Activated CD4-positive, alpha-beta T cell treated with anti-CD3 and anti-CD28 coated beads for 36 hours (primary cell): Measurements from ENCODE around the gene DDI2. TPM values are rescaled to one million over a fixed set of nuclear protein-coding genes. Genes with fewer than 3 reads are reported as not detected.

ENCODE experiments used
- ATAC-seq: fragments of 200-7000 bp; cut with Tn5 transposase; one replicate; pipeline ENCODE4 v1.10.0; 2021; ENCODE audit warnings: mild to moderate bottlenecking, moderate library complexity
- CTCF ChIA-PET: fragments of 350-600 bp; sonication (Branson Sonifier 250); formaldehyde crosslinking; loops from one replicate; lab custom pipeline; 2021; ENCODE audit warnings: antibody characterized with exemption; lab: Charles Lee
- POLR2A ChIA-PET: fragments of 350-600 bp; sonication (Branson Sonifier 250); formaldehyde crosslinking; loops from one replicate; lab custom pipeline; 2021; ENCODE audit warnings: antibody characterized with exemption, inconsistent platforms; lab: Charles Lee
- DNase-seq: peaks from one replicate; pipeline ENCODE4 v3.0.0-alpha.2; 2020
- H3K27ac Mint-ChIP-seq: one replicate; pipeline ENCODE4 v1.8.0; 2021; ENCODE audit warnings: mixed read lengths
- H3K27me3 Mint-ChIP-seq: one replicate; pipeline ENCODE4 v1.8.0; 2021; ENCODE audit warnings: mixed read lengths
- H3K36me3 Mint-ChIP-seq: one replicate; pipeline ENCODE4 v1.8.0; 2021; ENCODE audit warnings: low read depth, mixed read lengths
- H3K4me1 Mint-ChIP-seq: one replicate; pipeline ENCODE4 v1.8.0; 2021; ENCODE audit warnings: mixed read lengths
- H3K4me3 Mint-ChIP-seq: one replicate; pipeline ENCODE4 v1.8.0; 2021; ENCODE audit warnings: mild to moderate bottlenecking, moderate library complexity, mixed read lengths
- H3K9me3 Mint-ChIP-seq: one replicate; pipeline ENCODE4 v1.8.0; 2021; ENCODE audit warnings: low read depth, mixed read lengths
- intact Hi-C, 2 experiments: fragments of 100-400 bp; cut with DNase I in 1 of 2; cut with micrococcal nuclease in 1 of 2; formaldehyde crosslinking; loops; one replicate each; pipeline versions ENCODE4 v1.14.2 to v1.15.1; 2022 to 2024; cut with DNase I, micrococcal nuclease
- total RNA-seq, 2 experiments: library from RNA; stranded (reverse); gene quantifications; one replicate each; pipeline ENCODE4 v1.2.3, GENCODE V29; 2021

Gene DDI2
- total RNA-seq = 10 to 100 TPM; 30.2 to 34.0 TPM

GRCh38 chr1:15617173-15618076 is at the start of gene DDI2:
Gene DDI2, plus strand, starts transcription at chr1:15617458. Its CDS starts 213 bp downstream, at chr1:15617671.
- Mint-ChIP-seq H3K9me3 (no peaks in the 10 kb centered on the region), H3K36me3 (peaks cover 17% of the 10 kb centered on the region), H3K27ac (peak within 1 kb of the TSS; percentile 95), H3K27me3 (no peaks in the 10 kb centered on the region), H3K4me3 (peak within 1 kb of the TSS; percentile 94), H3K4me1 (peaks cover 46% of the 10 kb centered on the region)
- intact Hi-C loops = loop anchor here (1.0 to 5.0 kb wide), 22 partner anchors 14 to 1915 kb away; partner anchors contain the start of genes DNAJC16 (in 2 of the 2), PLEKHM2 (in 2 of the 2), SPEN (in 2 of the 2) and CPLANE2 (in 1 of the 2)
- peak; percentile 89 for ATAC-seq
- DNase-seq = peak; percentile 98
- ChIA-PET CTCF (interaction anchor here (0.6 to 2.1 kb wide), 6 partner anchors 10 to 38 kb away, joined by 3 to 7 read pairs (median 4); partner anchors contain the start of gene AGMAT), POLR2A (interaction anchor here (0.7 to 1.4 kb wide), 6 partner anchors 14 to 216 kb away, joined by 3 to 4 read pairs (median 3); partner anchors contain the start of gene DNAJC16)

- H3K9me3 Mint-ChIP-seq = no peaks in the 10 kb centered on the region
- DNase-seq (no peak), ATAC-seq (no peak)
- H3K36me3 Mint-ChIP-seq = peaks cover 53% of the 10 kb centered on the region
- intact Hi-C loops = no loop called here
- no peaks in the 10 kb centered on the region for H3K27me3 Mint-ChIP-seq
- H3K27ac Mint-ChIP-seq = no peak overlapping the region
- POLR2A ChIA-PET = no interaction called here
- H3K4me3 Mint-ChIP-seq = no peak overlapping the region
- CTCF ChIA-PET = no interaction called here
- no peaks in the 10 kb centered on the region for H3K4me1 Mint-ChIP-seq
Measured at GRCh38 chr1:15568387-15569073, 48.7 kb upstream of the DDI2 start.

GRCh38 chr1:15570861-15571260 is 46.4 kb upstream of the DDI2 start:
- no peaks in the 10 kb centered on the region for H3K27me3 Mint-ChIP-seq
- H3K4me1 Mint-ChIP-seq = no peaks in the 10 kb centered on the region
- POLR2A ChIA-PET = no interaction called here
- ATAC-seq (no peak), DNase-seq (no peak)
- peaks cover 50% of the 10 kb centered on the region for H3K36me3 Mint-ChIP-seq
- intact Hi-C loops = no loop called here
- no peaks in the 10 kb centered on the region for H3K9me3 Mint-ChIP-seq
- no peak overlapping the region for H3K4me3 Mint-ChIP-seq
- no peak overlapping the region for H3K27ac Mint-ChIP-seq
- CTCF ChIA-PET = interaction anchor here (0.9 to 1.5 kb wide), 4 partner anchors 10 to 484 kb away, joined by 3 to 6 read pairs (median 5); no protein-coding TSS in a partner anchor

GRCh38 chr1:15571266-15571665 is 46.0 kb upstream of the DDI2 start:
- no peak for ATAC-seq
- Mint-ChIP-seq H3K27me3 (no peaks in the 10 kb centered on the region), H3K27ac (peak overlapping the region; percentile 3), H3K36me3 (peaks cover 46% of the 10 kb centered on the region), H3K4me1 (no peaks in the 10 kb centered on the region), H3K4me3 (no peak overlapping the region), H3K9me3 (no peaks in the 10 kb centered on the region)
- ChIA-PET CTCF (interaction anchor here (0.9 to 1.5 kb wide), 4 partner anchors 9 to 484 kb away, joined by 3 to 6 read pairs (median 5); no protein-coding TSS in a partner anchor), POLR2A (no interaction called here)
- no peak for DNase-seq
- intact Hi-C loops = no loop called here

GRCh38 chr1:15573477-15573876 is 43.8 kb upstream of the DDI2 start:
- peaks cover 39% of the 10 kb centered on the region for H3K36me3 Mint-ChIP-seq
- peaks cover 15% of the 10 kb centered on the region for H3K4me1 Mint-ChIP-seq
- intact Hi-C loops = no loop called here
- CTCF ChIA-PET = no interaction called here
- POLR2A ChIA-PET = interaction anchor here (0.6 kb wide), 1 partner anchor 295 kb away, joined by 3 read pairs; no protein-coding TSS in a partner anchor
- no peak overlapping the region for H3K4me3 Mint-ChIP-seq
- no peaks in the 10 kb centered on the region for H3K9me3 Mint-ChIP-seq
- ATAC-seq (no peak), DNase-seq (no peak)
- no peaks in the 10 kb centered on the region for H3K27me3 Mint-ChIP-seq
- no peak overlapping the region for H3K27ac Mint-ChIP-seq

GRCh38 chr1:15574741-15575140 is 42.5 kb upstream of the DDI2 start:
- Mint-ChIP-seq H3K4me3 (no peak overlapping the region), H3K27ac (no peak overlapping the region), H3K36me3 (peaks cover 46% of the 10 kb centered on the region), H3K27me3 (no peaks in the 10 kb centered on the region), H3K4me1 (peaks cover 28% of the 10 kb centered on the region), H3K9me3 (no peaks in the 10 kb centered on the region)
- ATAC-seq = no peak
- ChIA-PET POLR2A (no interaction called here), CTCF (no interaction called here)
- no peak for DNase-seq
- intact Hi-C loops = loop anchor here in 1 of 2 experiments (5.0 kb wide), 1 partner anchor 47 kb away; the partner anchor contains the start of gene DNAJC16

GRCh38 chr1:15575549-15576150 is 41.6 kb upstream of the DDI2 start:
- H3K4me1 Mint-ChIP-seq = peaks cover 30% of the 10 kb centered on the region
- intact Hi-C loops = loop anchor here in 1 of 2 experiments (5.0 kb wide), 1 partner anchor 48 kb away; the partner anchor contains the start of gene DNAJC16
- peaks cover 45% of the 10 kb centered on the region for H3K36me3 Mint-ChIP-seq
- CTCF ChIA-PET = interaction anchor here (0.8 kb wide), 1 partner anchor 51 kb away, joined by 3 read pairs; no protein-coding TSS in a partner anchor
- no peak overlapping the region for H3K4me3 Mint-ChIP-seq
- ATAC-seq = no peak
- H3K9me3 Mint-ChIP-seq = no peaks in the 10 kb centered on the region
- no peak overlapping the region for H3K27ac Mint-ChIP-seq
- DNase-seq = no peak
- no peaks in the 10 kb centered on the region for H3K27me3 Mint-ChIP-seq
- POLR2A ChIA-PET = no interaction called here

GRCh38 chr1:15577691-15578090 is 39.6 kb upstream of the DDI2 start:
- peak overlapping the region; percentile 44 for H3K27ac Mint-ChIP-seq
- POLR2A ChIA-PET = interaction anchor here (0.5 kb wide), 1 partner anchor 37 kb away, joined by 3 read pairs; no protein-coding TSS in a partner anchor
- H3K9me3 Mint-ChIP-seq = no peaks in the 10 kb centered on the region
- ATAC-seq (no peak), DNase-seq (no peak)
- CTCF ChIA-PET = interaction anchor here (0.8 to 1.1 kb wide), 3 partner anchors 39 to 163 kb away, joined by 3 to 5 read pairs (median 4); no protein-coding TSS in a partner anchor
- intact Hi-C loops = loop anchor here in 1 of 2 experiments (5.0 kb wide), 1 partner anchor 50 kb away; the partner anchor contains the start of gene DNAJC16
- peaks cover 32% of the 10 kb centered on the region for H3K4me1 Mint-ChIP-seq
- peaks cover 33% of the 10 kb centered on the region for H3K36me3 Mint-ChIP-seq
- no peaks in the 10 kb centered on the region for H3K27me3 Mint-ChIP-seq
- H3K4me3 Mint-ChIP-seq = no peak overlapping the region

GRCh38 chr1:15578921-15579682 is 38.2 kb upstream of the DDI2 start:
- Mint-ChIP-seq H3K4me1 (peaks cover 45% of the 10 kb centered on the region), H3K27me3 (no peaks in the 10 kb centered on the region), H3K4me3 (peak overlapping the region; percentile 32), H3K27ac (peak overlapping the region; percentile 90), H3K36me3 (peaks cover 29% of the 10 kb centered on the region), H3K9me3 (no peaks in the 10 kb centered on the region)
- intact Hi-C loops = loop anchor here (1.0 to 5.0 kb wide), 2 partner anchors 38 to 52 kb away; partner anchors contain the start of genes DDI2 (in 1 of the 2) and DNAJC16 (in 1 of the 2)
- ATAC-seq (peak; percentile 77), DNase-seq (peak; percentile 55)
- ChIA-PET POLR2A (interaction anchor here (0.5 to 1.1 kb wide), 2 partner anchors 39 to 101 kb away, joined by 3 to 4 read pairs; no protein-coding TSS in a partner anchor), CTCF (interaction anchor here (0.6 to 1.1 kb wide), 6 partner anchors 25 to 372 kb away, joined by 3 to 6 read pairs (median 3); partner anchors contain the start of gene DDI2)

GRCh38 chr1:15579683-15580047 is 37.6 kb upstream of the DDI2 start:
- Mint-ChIP-seq H3K9me3 (no peaks in the 10 kb centered on the region), H3K4me3 (peak overlapping the region; percentile 32), H3K27me3 (no peaks in the 10 kb centered on the region), H3K27ac (peak overlapping the region; percentile 90), H3K36me3 (peaks cover 28% of the 10 kb centered on the region), H3K4me1 (peaks cover 45% of the 10 kb centered on the region)
- POLR2A ChIA-PET = interaction anchor here (1.1 kb wide), 1 partner anchor 38 kb away, joined by 3 read pairs; no protein-coding TSS in a partner anchor
- CTCF ChIA-PET = interaction anchor here (0.7 to 1.1 kb wide), 5 partner anchors 25 to 371 kb away, joined by 3 to 6 read pairs (median 3); no protein-coding TSS in a partner anchor
- DNase-seq (no peak), ATAC-seq (peak; percentile 14)
- intact Hi-C loops = loop anchor here (1.0 to 5.0 kb wide), 3 partner anchors 38 to 52 kb away; partner anchors contain the start of genes DDI2 (in 2 of the 2) and DNAJC16 (in 1 of the 2)
